Activated T-cell treated with anti-CD3 and anti-CD28 coated beads for 1 hour (primary cell): Measurements from ENCODE around the gene FAM20C.
"Not testable (repeated sequence)": the region's sequence is repeated elsewhere in the genome, so short reads cannot be mapped to it uniquely, and the experiment has no call there.

Experiments used
- DNase-seq: peaks from one replicate; pipeline ENCODE4 v3.0.0-alpha.2; 2020; ENCODE audit warnings: low read depth

FAM20C gene

GRCh38 chr7:293681-294439 is 101.5 kb downstream of the FAM20C start:
- DNase-seq, result no peak

GRCh38 chr7:294440-295154 is 102.2 kb downstream of the FAM20C start:
- no peak for DNase-seq

GRCh38 chr7:295155-296154 is 103.1 kb downstream of the FAM20C start:
- no peak for DNase-seq

- no peak for DNase-seq
Observed at GRCh38 chr7:296373-296945, 104.1 kb downstream of the FAM20C start.

- not testable (repeated sequence) for DNase-seq
Observed at GRCh38 chr7:297141-297540, 104.8 kb downstream of the FAM20C start.

- no peak for DNase-seq
Observed at GRCh38 chr7:297611-298374, 105.4 kb downstream of the FAM20C start.

- DNase-seq, result no peak
Observed at GRCh38 chr7:298375-298702, 106.0 kb downstream of the FAM20C start.

- DNase-seq, result no peak
Observed at GRCh38 chr7:298743-299142, 106.4 kb downstream of the FAM20C start.

- DNase-seq, result no peak
Observed at GRCh38 chr7:299169-299568, 106.8 kb downstream of the FAM20C start.

- no peak for DNase-seq
Observed at GRCh38 chr7:299628-300027, 107.3 kb downstream of the FAM20C start.

- no peak for DNase-seq
Observed at GRCh38 chr7:300048-300447, 107.7 kb downstream of the FAM20C start.

GRCh38 chr7:300546-301290 is 108.3 kb downstream of the FAM20C start:
- DNase-seq, result no peak

- DNase-seq, result no peak
Observed at GRCh38 chr7:301291-302053, 109.1 kb downstream of the FAM20C start.

- DNase-seq, result no peak
Observed at GRCh38 chr7:302054-302992, 110.0 kb downstream of the FAM20C start.

GRCh38 chr7:303425-303824 is 111.1 kb downstream of the FAM20C start:
- DNase-seq, result no peak

- DNase-seq, result no peak
Observed at GRCh38 chr7:303884-304573, 111.7 kb downstream of the FAM20C start.

- DNase-seq, result no peak
Observed at GRCh38 chr7:304574-305409, 112.4 kb downstream of the FAM20C start.
